ENCODE results near the gene CD27.

DNA sequence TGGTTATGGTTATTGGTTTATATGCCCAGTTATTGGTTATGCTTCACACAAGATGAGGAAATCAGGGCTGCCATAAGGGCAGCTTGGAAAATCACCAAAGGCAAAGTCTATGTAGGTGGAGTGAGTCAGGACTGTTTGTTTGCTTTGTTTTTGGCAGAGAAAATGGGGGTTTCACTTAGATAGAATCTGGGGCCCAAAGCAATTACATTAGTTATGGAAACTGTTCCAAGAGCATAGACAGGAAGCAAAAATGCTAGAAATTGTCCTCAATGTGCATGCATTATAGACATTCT, 23.5 kb downstream of the CD27 start:
- TF ChIP-seq, protein P1, sequence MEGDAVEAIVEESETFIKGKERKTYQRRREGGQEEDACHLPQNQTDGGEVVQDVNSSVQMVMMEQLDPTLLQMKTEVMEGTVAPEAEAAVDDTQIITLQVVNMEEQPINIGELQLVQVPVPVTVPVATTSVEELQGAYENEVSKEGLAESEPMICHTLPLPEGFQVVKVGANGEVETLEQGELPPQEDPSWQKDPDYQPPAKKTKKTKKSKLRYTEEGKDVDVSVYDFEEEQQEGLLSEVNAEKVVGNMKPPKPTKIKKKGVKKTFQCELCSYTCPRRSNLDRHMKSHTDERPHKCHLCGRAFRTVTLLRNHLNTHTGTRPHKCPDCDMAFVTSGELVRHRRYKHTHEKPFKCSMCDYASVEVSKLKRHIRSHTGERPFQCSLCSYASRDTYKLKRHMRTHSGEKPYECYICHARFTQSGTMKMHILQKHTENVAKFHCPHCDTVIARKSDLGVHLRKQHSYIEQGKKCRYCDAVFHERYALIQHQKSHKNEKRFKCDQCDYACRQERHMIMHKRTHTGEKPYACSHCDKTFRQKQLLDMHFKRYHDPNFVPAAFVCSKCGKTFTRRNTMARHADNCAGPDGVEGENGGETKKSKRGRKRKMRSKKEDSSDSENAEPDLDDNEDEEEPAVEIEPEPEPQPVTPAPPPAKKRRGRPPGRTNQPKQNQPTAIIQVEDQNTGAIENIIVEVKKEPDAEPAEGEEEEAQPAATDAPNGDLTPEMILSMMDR (IDR thresholded peaks at IDR 0.05), result no peak
- no peak for TF ChIP-seq POLR2A (IDR thresholded peaks at IDR 0.05)

Measured in adrenal gland (tissue), 5 donors.